Measurements from ENCODE around the gene RBMS3.

- TF ChIP-seq POLR2A (IDR thresholded peaks at IDR 0.05; ENCODE audit: borderline replicate concordance, extremely low read depth, insufficient read depth, insufficient read length) (no peak), REST (IDR thresholded peaks at IDR 0.05; ENCODE audit: low read depth) (no peak), CEBPB (IDR thresholded peaks at IDR 0.05; ENCODE audit: low read depth) (no peak), CTCF (IDR thresholded peaks at IDR 0.05 in 2 of 3, conservative IDR thresholded peaks at IDR 0.05 in 1 of 3; ENCODE audit: borderline replicate concordance in 1 of 3, insufficient read depth in 1 of 3, low read depth in 2 of 3, low read length in 2 of 3) (no peak), SIN3A (IDR thresholded peaks at IDR 0.05; ENCODE audit: low read depth) (no peak), EZH2phosphoT487 (IDR thresholded peaks at IDR 0.05; ENCODE audit: borderline replicate concordance) (no peak), ZBTB33 (IDR thresholded peaks at IDR 0.05; ENCODE audit: extremely low read depth, insufficient replicate concordance, low read length) (no peak), MAX (IDR thresholded peaks at IDR 0.05) (no peak), POLR2AphosphoS5 (IDR thresholded peaks at IDR 0.05; ENCODE audit: low read depth, low read length) (no peak), SP1 (IDR thresholded peaks at IDR 0.05; ENCODE audit: low read depth) (no peak), RAD21 (IDR thresholded peaks at IDR 0.05; ENCODE audit: low read depth) (no peak), CBX3 (IDR thresholded peaks at IDR 0.05; ENCODE audit: low read depth) (no peak), EGR1 (IDR thresholded peaks at IDR 0.05; ENCODE audit: low read depth) (no peak), EZH2 (IDR thresholded peaks at IDR 0.05) (no peak)
Measured at GRCh38 chr3:29716213-29716612, 435.3 kb downstream of the RBMS3 start.

Data from HCT116 (cell line).